MM.1S (cell line): Measurements from ENCODE around the gene POLN.
"Not testable (repeated sequence)": the region's sequence is repeated elsewhere in the genome, so short reads cannot be mapped to it uniquely, and the experiment has no call there.

ENCODE experiments used
- DNase-seq: peaks from one replicate; pipeline ENCODE4 v3.0.0-alpha.2; 2015
- H2AFZ ChIP-seq: fragments of 300-600 bp; sonication (generic); 2 replicates; pipeline ENCODE4 v1.6.0; 2016; ENCODE audit warnings: antibody characterized with exemption, low read length
- H3F3A ChIP-seq: fragments of 300-600 bp; sonication (generic); 2 replicates; pipeline ENCODE4 v1.6.1; 2016; ENCODE audit warnings: mild to moderate bottlenecking, antibody characterized with exemption, low read length, moderate library complexity, mixed read lengths; ENCODE audit not compliant: insufficient read depth
- H3K27ac ChIP-seq: fragments of 300-600 bp; sonication (generic); 2 replicates; pipeline ENCODE4 v1.5.1; 2016; ENCODE audit warnings: mild to moderate bottlenecking, low read length
- H3K27me3 ChIP-seq: fragments of 300-600 bp; sonication (generic); replicated peaks from 2 replicates; pipeline ENCODE4 v1.6.0; 2016; ENCODE audit warnings: low read length; ENCODE audit not compliant: insufficient read depth
- H3K36me3 ChIP-seq: fragments of 300-600 bp; sonication (generic); replicated peaks from 2 replicates; pipeline ENCODE4 v1.6.1; 2016; ENCODE audit warnings: mild to moderate bottlenecking, low read length, mixed read lengths; ENCODE audit not compliant: insufficient read depth
- H3K4me1 ChIP-seq: fragments of 300-600 bp; sonication (generic); 2 replicates; pipeline ENCODE4 v1.6.1; 2016; ENCODE audit warnings: low read length, mixed read lengths
- H3K4me2 ChIP-seq: fragments of 300-600 bp; sonication (generic); 2 replicates; pipeline ENCODE4 v1.6.0; 2016; ENCODE audit warnings: low read depth, low read length
- H3K4me3 ChIP-seq: fragments of 300-600 bp; sonication (generic); 2 replicates; pipeline ENCODE4 v1.5.1; 2016; ENCODE audit warnings: low read length, mixed read lengths
- H3K79me2 ChIP-seq: fragments of 300-600 bp; sonication (generic); 2 replicates; pipeline ENCODE4 v1.6.1; 2016; ENCODE audit warnings: mixed run types, low read length, mixed read lengths
- H3K9ac ChIP-seq: fragments of 300-600 bp; sonication (generic); 2 replicates; pipeline ENCODE4 v1.6.1; 2016; ENCODE audit warnings: low read length, mixed read lengths
- H3K9me2 ChIP-seq: fragments of 300-600 bp; sonication (generic); replicated peaks from 2 replicates; pipeline ENCODE4 v1.6.1; 2016; ENCODE audit warnings: mild to moderate bottlenecking, low read length, mixed read lengths; ENCODE audit not compliant: insufficient read depth
- H3K9me3 ChIP-seq: fragments of 300-600 bp; sonication (generic); replicated peaks from 2 replicates; pipeline ENCODE4 v1.6.1; 2016; ENCODE audit warnings: mild to moderate bottlenecking, low read length, mixed read lengths; ENCODE audit not compliant: insufficient read depth
- H4K20me1 ChIP-seq: fragments of 300-600 bp; sonication (generic); 2 replicates; pipeline ENCODE4 v1.6.1; 2016; ENCODE audit warnings: mild to moderate bottlenecking, low read length, moderate library complexity, mixed read lengths; ENCODE audit not compliant: insufficient read depth
- CTCF ChIP-seq: fragments of 300-600 bp; sonication (generic); IDR thresholded peaks from 2 replicates; pipeline ENCODE4 v1.5.1; 2016; ENCODE audit warnings: antibody characterized with exemption, low read length, mixed read lengths
- EZH2 ChIP-seq: fragments of 300-600 bp; sonication (generic); optimal IDR thresholded peaks from 2 replicates; pipeline ENCODE3; 2017; ENCODE audit warnings: low read depth, mild to moderate bottlenecking, antibody characterized with exemption, low read length, mixed read lengths
- EZH2phosphoT487 ChIP-seq: fragments of 300-600 bp; sonication (generic); IDR thresholded peaks from 2 replicates; pipeline ENCODE4 v1.6.1; 2018; ENCODE audit warnings: antibody characterized with exemption, low read length

Gene POLN

GRCh38 chr4:2036327-2036726, 205.6 kb downstream of the POLN start:
- Histone ChIP-seq H3K4me2 (no peak overlapping the region), H3K36me3 (no peaks in the 10 kb centered on the region), H3K9me3 (no peaks in the 10 kb centered on the region), H2AFZ (no peak overlapping the region), H3K27me3 (peaks cover 25% of the 10 kb centered on the region), H3F3A (no peaks in the 10 kb centered on the region; the same call in 1 of the 2 replicates), H3K4me1 (0 out of 2 replicates have a peak, but pooled peaks cover 2% of the 10 kb centered on the region), H3K4me3 (no peak overlapping the region), H3K27ac (no peak overlapping the region), H3K9me2 (no peaks in the 10 kb centered on the region), H4K20me1 (no peaks in the 10 kb centered on the region), H3K9ac (no peak overlapping the region), H3K79me2 (no peaks in the 10 kb centered on the region)
- no peak for DNase-seq
- TF ChIP-seq CTCF (no peak), EZH2 (no peak), EZH2phosphoT487 (no peak)

DNA sequence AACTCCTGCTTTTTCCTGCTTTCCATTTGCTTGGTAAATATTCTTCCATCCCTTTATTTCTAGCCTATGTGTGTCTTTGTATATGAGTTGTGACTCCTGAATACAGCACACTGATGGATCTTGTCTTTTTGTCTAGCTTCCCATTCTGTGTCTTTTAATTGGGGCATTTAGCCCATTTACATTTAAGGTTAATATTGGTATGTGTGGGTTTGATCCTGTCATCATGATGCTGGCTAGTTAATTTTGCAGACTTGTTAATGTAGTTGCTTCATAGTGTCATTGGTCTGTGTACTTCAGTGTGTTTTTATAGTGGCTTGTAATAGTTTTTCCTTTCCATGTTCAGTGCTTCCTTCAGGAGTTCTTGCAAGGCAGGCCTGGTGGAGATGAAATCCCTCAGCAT, 210.8 kb downstream of the POLN start:
- not testable (repeated sequence) for H3K9me2 ChIP-seq, H3K4me2 ChIP-seq, H2AFZ ChIP-seq, H3K9ac ChIP-seq, DNase-seq, H3K9me3 ChIP-seq, H3K79me2 ChIP-seq, H3F3A ChIP-seq, H4K20me1 ChIP-seq, H3K27ac ChIP-seq, H3K36me3 ChIP-seq, H3K4me3 ChIP-seq, H3K4me1 ChIP-seq
- peaks cover 11% of the 10 kb centered on the region for H3K27me3 ChIP-seq

DNA sequence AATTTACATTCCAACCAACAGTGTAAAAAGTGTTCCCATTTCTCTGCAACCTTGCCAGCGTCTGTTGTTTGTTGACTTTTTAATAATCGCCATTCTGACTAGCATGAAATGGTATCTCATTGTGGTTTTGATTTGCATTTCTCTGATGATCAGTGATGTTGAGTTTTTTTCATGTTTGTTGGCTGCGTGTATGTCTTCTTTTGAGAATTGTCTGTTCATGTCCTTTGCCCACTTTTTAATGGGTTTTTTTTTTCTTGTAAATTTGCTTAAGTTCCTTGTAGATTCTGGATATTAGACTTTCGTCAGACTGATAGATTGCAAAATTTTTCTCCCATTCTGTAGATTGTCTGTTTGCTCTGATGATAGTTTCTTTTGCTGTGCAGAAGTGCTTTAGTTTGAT, 214.8 kb downstream of the POLN start:
- H3K27me3 ChIP-seq, H4K20me1 ChIP-seq, H3K4me1 ChIP-seq, H3K4me2 ChIP-seq, H3K79me2 ChIP-seq, H3K27ac ChIP-seq, DNase-seq, H3K9ac ChIP-seq, H3F3A ChIP-seq, H3K9me3 ChIP-seq, H3K9me2 ChIP-seq, H2AFZ ChIP-seq, H3K4me3 ChIP-seq, H3K36me3 ChIP-seq: not testable (repeated sequence)

DNA sequence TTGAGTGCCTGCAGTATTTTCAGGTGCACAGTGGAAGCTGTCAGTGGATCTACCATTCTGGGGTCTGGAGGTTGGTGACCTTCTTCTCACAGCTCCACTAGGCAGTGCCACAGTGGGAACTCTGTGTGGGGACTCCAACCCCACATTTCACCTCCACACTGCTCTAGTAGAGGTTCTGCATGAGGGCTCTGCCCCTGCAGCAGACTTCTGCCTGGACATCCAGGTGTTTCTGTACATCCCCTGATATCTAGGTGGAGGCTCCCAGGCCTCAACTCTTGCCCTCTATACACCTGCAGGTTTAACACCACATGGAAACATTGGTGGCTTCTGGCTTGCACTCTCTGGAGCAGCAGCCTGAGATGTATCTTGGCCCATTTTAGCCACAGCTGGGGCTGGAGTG, 216.1 kb downstream of the POLN start:
- Histone ChIP-seq H3K79me2 (no peaks in the 10 kb centered on the region), H3K9me2 (no peaks in the 10 kb centered on the region), H3K9ac (no peak overlapping the region), H3K27me3 (no peaks in the 10 kb centered on the region), H4K20me1 (no peaks in the 10 kb centered on the region), H3K4me1 (no peaks in the 10 kb centered on the region), H3K9me3 (no peaks in the 10 kb centered on the region), H3K27ac (no peak overlapping the region), H3K4me3 (no peak overlapping the region), H3K36me3 (no peaks in the 10 kb centered on the region), H3F3A (no peaks in the 10 kb centered on the region), H2AFZ (no peak overlapping the region), H3K4me2 (no peak overlapping the region)
- TF ChIP-seq CTCF, result no peak
- TF ChIP-seq EZH2, result no peak
- TF ChIP-seq EZH2phosphoT487, result no peak
- DNase-seq, result no peak
